ENCODE data around the gene HIVEP1.

The HIVEP1 gene

GRCh38 chr6:11992086-11992485 is 20.0 kb upstream of the HIVEP1 start:
- no peak for DNase-seq

- no peak for DNase-seq
Measured at GRCh38 chr6:11994875-11995461, 17.1 kb upstream of the HIVEP1 start.

- DNase-seq = no peak
Measured at GRCh38 chr6:11996751-11997150, 15.4 kb upstream of the HIVEP1 start.

GRCh38 chr6:11999246-11999645 is 12.9 kb upstream of the HIVEP1 start:
- no peak for DNase-seq

- DNase-seq = no peak
Measured at GRCh38 chr6:12000174-12000573, 11.9 kb upstream of the HIVEP1 start.

- no peak for DNase-seq
Measured at GRCh38 chr6:12001004-12001705, 11.0 kb upstream of the HIVEP1 start.

- no peak for DNase-seq
Measured at GRCh38 chr6:12001706-12002435, 10.2 kb upstream of the HIVEP1 start.

- peak; percentile 50 for DNase-seq
Measured at GRCh38 chr6:12007473-12007872, 4.6 kb upstream of the HIVEP1 start.

- DNase-seq = no peak
Measured at GRCh38 chr6:12007887-12008286, 4.2 kb upstream of the HIVEP1 start.

- peak; percentile 92 for DNase-seq
Measured at GRCh38 chr6:12008366-12009179, 3.5 kb upstream of the HIVEP1 start.

GRCh38 chr6:12009180-12009685 is 2.9 kb upstream of the HIVEP1 start:
- DNase-seq = peak; percentile 62

GRCh38 chr6:12009876-12010634 is 2.1 kb upstream of the HIVEP1 start:
- no peak for DNase-seq

- peak; percentile 88 for DNase-seq
Measured at GRCh38 chr6:12010635-12011275, 1.4 kb upstream of the HIVEP1 start.

- peak; percentile 26 for DNase-seq
Measured at GRCh38 chr6:12011276-12012037, 655 bp upstream of the HIVEP1 start.

- peak; percentile 91 for DNase-seq
Measured at GRCh38 chr6:12012558-12013306, 620 bp downstream of the HIVEP1 start.

GRCh38 chr6:12013307-12013719 is 1.2 kb downstream of the HIVEP1 start:
- no peak for DNase-seq

- no peak for DNase-seq
Measured at GRCh38 chr6:12014027-12014872, 2.1 kb downstream of the HIVEP1 start.

GRCh38 chr6:12014873-12015149 is 2.7 kb downstream of the HIVEP1 start:
- no peak for DNase-seq

- DNase-seq = no peak
Measured at GRCh38 chr6:12017263-12017662, 5.2 kb downstream of the HIVEP1 start.

All from right kidney (tissue), 1 donor.